NOMO-1 (cell line): ENCODE results near the gene CAST.

Experiments
- DNase-seq, 2 experiments: peaks; one replicate each; lab custom pipeline; 2025; ENCODE audit not compliant: unreplicated experiment in 2 of 2; lab: John Stamatoyannopoulos, UW

CAST gene

DNA sequence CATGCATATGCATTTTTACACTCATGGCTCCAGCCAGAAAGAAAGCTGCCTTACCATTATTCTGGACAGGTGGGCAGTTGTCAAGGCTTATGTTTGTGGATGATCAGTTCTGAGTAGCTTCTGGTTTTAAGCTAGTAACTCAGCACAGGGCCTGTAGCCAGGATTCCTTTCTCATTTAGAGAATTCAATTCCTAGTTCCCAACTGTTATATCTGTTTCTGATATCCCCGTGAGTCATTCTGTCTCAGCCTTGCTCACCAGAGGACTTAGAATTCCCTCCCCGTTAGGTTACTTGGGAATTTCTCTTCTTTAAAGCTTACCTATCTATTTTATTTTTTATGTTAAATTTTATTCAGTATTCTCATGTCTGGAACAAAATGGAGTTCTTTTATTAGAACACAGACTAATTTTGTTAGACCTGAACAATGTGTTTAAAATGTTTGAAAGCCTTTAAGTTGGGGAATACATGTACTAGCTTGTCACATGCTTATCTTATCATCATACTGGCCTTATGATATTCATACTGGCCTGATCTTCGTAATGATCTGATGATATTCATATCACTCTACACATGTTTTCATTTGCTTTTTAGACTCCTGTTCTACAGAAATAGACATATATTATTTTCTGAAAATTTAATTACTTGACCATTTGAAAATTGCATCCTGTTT, 47.1 kb downstream of the CAST start:
- no peak for DNase-seq

DNA sequence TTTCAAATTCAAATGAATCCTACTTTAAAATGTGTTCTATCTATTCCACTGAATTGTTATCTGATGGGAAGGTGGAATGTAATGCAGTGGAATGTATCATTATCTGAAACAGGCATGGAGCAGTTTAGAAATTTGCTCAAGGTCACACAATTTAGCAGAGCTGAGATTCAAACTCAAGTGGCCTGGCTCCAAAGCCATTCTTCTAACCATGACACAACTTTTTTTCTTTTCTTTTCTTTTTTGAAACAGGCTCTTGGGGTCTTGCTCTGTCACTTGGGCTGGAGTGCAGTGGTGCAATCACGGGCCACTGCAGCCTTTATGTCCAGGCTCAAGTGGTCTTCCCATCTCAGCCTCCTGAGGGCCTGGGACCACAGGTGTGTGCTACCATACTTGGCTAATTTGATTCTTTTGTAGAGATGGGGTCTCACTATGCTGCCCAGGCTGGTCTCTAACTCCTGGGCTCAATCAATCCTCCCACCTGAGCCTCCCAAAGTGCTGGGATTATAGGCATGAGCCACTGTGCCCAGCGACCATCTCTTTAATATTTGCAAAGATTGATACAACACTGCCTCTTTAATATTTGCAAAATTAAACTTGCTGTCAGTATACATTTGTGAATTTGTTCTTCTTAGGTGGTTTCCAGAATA, 50.0 kb downstream of the CAST start:
- no peak for DNase-seq

DNA sequence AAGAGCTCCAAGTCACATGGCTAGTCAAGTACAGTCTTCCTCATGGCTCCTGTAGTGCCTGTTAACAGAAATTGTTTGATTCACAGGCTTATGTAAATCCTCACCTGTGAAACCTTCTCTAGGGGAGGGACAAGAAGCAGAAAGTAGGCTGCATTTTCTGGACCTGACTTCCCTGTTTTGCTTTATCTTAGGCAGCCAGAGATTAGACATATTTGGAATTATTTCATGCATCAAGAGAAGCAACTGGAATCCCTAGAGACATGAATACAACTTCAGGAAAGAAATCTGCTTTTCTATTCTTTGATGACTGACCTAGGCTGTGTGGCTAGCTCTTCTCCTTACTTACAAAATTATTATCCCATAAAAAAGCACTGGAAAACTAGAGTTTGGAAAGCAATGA, 52.3 kb downstream of the CAST start:
- peak in 1 of 2 experiments; percentile 25 for DNase-seq

DNA sequence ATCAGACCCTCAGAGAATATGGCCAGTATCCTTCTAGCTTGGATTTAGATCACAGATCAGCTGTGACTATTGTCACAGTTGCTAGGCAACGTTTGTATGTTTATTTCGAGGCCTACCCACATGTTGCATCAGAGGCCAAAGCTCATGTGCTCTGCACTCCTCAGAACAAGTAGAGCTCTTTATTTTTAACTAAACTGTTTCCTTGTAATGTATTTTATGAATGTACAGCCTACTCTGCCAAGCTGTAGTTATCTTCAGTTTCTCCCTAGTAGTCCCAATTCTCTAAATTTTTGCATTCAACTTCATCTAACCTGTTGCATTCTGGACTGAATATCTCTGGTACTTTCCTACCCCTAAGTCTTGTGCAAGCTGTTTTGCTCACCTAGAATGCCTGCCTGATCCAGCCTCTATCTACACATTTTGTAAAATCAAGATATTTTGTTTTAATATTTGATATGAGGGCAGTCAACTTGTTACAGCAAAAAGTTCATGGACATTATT, 52.8 kb downstream of the CAST start:
- peak; percentile 65 to 86 for DNase-seq

DNA sequence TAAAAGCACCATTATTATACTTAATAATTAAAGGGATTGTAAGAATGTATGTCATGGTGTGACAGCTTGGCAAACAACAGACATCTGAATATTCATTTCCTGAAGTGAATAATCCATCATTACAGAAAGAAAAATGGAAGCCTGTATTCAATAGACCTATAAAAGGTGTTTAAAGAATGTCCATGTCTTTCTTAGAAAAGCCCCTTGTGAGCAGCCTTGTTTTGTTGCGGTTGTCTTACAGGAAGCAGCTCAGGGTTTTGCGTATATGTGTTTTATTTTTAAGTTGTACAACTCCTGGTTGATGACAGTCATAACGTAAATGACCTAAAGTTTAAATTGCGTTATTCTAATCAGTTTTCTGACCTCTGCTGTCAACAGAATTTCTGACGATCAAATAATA, 53.8 kb downstream of the CAST start:
- DNase-seq = no peak

DNA sequence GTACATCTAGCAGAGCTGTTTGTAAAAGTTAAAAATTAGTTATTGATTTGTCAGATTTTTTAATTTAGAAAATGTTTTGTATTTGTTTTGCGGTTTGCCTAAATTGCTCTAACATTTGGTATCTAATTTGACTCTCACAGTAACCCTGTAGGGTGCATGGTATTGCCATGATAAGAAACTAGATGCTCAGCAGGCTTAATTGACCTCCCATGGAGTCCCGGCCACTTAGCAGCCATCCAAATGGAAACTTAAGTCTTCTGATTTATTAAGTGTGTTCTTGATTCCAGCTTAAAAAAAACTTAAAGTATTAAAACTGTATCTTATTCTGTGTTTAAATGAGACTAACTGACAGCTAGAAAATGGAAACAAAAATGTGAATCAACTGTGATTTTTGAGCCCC, 54.5 kb downstream of the CAST start:
- no peak for DNase-seq

DNA sequence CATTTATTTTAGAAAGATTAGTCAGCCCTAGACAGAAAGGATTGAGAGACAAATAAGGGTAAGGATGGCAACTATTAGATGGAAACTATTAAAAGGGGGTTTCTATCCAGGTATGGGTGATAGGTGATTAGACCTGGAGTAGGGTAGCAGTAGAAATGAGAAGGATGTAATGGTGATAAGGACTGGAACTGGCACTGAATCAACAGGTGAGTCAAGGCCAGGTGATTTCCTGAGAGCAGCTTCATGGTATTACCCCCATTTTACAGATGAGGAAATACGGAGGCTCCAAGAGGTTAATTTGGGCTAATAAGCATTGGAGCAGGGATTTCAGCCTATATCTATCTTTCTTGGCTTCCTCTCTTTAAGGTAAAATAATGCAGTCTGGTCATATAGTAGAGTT, 55.7 kb downstream of the CAST start:
- no peak for DNase-seq

DNA sequence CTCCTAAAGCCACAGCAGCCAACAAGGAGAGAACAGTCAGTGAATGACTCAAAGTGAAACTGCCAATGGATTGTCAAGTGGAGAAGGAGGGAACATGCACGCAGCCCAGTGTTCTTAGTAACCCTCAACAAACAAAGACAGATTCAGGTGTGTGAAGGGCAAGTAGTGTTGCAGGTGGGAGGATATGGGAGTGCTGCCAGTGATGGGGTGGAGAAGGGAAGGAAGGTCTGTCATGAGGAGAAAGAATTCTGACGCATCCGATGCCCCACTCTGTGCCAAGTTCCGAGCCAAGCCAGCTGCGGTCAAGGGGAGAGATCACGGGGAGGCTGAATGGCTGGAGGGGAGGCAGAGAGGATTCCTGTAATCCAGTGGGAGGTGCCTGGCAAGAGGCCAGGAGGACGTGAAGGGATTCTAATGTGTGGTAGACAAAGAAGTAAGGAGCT, 56.5 kb downstream of the CAST start:
- no peak for DNase-seq

DNA sequence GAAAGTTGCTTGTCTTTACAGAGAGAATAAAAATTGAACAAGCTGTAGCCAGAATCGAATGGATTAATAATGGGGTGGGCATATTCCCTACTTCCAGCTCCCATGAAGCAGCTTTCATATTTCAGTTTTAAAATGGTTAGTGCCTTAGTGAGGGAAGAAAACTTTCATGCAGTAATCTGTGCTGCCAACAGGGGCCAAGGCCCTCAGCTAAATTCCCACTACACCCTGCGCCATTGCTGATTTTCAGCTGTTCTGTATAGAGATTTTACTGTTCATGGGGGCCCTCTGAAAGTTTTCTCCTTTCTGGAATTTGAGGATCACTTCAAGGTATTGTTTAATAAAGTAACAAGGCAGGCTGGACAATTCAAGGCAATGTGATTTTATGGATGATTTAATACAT, 58.2 kb downstream of the CAST start:
- no peak for DNase-seq

DNA sequence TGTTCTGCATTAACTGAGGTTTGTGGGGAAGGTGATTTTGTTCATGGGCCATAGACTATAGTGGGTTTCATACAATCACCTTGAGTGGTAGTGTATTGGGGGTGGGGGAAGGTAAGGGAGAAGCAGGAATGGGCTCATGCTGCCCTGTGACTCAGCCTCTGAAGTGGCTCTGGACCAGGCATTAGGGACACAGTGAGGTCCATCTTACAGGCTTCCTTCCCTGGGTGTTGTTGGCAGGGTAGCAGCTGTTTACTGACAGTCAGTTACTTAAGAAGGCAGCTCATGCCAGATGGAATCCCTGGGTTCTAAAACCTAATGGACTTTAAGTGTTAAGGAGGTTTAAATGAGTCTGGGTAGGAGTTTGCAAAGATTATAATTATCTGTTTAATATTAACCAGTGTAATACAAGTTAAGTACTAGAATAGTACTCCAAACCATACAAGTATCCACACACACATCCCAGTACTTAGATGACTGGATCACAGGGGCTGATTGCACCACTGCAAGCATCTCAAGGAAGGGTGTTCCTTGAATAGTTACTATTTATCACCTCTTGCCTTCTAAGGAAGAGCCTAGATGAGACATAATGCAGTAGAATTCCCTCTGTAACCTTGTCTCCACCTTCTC, 59.3 kb downstream of the CAST start:
- DNase-seq = no peak

DNA sequence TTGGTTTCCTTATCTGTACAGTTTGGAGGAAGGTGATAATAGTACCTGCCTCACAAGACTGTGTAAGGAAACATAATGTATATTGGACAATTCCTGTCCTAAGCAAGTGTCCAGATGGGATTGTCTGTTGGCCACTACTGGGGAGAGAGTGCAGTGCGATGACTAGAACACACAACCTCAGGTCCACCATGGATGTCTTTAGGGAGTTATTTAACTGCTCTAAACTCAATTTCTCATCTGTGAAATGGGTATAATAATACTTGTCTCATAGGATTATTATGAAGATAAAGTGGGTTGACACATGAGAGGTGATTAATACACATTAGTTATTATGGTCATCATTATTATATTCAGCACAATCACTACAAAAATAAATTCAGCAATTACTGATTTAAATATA, 63.1 kb downstream of the CAST start:
- no peak for DNase-seq

DNA sequence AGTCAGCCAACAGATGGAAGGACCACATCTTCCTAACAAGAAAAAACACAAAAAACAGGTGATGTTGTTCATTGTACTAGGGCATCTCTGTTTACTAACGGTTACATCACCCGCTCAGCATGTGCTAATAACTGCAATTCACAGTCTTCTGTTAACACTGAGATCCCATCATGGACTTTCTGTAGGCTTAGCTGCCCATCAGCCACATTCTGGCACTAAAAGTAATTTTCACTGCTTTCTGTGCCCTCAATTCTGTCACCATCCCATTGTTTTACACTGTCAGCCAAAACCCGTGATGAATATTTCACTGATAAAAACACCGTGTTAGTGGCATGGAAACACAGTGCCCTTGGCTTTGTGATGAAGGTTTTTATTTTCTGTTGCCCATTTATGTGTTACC, 64.6 kb downstream of the CAST start:
- no peak for DNase-seq

DNA sequence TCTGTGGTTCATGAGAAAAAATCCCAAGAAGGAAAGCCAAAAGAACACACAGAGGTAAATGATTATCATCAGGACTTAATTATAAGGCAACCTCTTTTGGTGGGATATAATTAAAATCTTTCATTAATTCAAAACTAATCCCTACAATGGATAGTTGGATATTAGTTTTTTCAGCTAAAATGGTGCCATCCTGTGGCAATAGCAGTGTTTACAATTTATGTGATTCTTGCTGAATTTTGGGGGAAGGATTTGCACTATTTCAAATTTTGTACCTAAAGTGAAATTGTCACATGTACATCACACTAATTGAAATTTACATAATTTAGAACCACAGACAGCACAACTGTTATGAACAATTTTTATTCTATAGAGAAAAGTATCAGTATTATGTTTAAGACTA, 67.0 kb downstream of the CAST start:
- DNase-seq = no peak

DNA sequence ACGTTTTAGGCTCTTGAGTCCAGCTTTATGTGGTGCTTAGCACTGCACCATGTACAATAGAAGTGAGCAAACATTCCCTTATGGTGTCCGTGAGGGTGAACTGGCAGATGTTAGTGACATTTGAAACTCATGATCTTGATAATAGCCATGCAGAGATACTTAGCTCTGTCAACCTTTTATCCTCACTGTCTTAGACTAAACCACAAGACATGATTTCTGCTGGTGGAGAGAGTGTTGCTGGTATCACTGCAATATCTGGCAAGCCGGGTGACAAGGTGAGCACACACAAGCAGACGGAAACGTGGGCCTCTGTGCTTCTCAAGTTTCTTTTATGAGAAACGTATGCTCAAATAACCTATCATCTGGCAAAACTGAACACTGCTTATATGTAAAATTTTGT, 68.4 kb downstream of the CAST start:
- no peak for DNase-seq

DNA sequence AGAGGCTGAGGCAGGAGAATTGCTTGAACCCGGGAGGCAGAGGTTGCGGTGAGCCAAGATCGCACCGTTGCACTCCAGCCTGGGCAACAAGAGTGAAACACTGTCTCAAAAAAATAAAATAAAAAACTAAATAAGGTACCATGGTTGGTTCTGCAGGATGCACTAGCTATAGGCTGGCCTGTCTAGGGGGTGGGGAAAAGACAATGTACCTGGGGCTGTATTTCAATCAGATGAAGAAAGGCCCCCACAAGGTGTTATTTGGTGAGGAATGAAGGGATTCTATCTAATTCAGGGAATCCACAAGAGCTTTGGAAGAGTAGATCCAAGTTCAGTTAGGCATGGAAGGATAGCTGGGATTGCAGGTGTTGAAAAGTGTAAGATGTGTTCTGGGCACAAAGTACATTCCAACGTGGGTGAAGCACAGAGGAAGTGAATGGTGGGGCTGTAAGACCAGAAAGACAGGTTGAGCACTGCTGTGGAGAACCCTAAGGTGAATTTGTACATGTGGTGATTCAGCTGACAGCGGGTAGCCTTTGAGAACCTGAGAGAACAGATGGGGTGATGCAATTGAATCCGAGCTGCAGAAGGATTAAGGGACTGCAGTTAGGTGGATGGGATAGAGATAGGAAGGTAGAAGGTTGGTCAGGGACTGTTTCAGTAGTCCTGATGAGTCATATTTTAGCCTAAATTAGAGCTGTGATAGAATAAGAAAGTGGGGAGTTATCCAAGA, 71.8 kb downstream of the CAST start:
- DNase-seq = no peak

DNA sequence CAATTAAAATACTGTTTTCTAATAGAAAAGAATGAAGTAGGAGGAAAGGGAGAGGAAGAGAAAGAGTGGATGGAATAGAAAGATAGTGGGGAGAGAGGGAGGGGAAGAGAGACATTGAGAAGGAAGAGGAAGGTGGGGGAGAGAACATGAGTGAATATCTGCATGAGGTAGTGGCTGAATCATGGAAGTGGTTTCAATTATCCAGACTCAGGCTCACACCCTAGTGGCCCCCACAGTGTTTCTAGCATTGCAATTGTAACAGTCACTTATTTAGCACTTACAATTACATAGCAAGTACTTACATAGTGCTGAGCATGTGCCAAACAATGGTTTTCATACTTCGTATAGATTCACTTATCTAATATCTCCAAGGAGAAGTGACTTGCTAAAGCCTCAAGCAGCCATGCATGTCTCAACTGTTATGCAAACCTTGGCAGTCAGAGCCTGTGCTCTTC, 72.7 kb downstream of the CAST start:
- no peak for DNase-seq

DNA sequence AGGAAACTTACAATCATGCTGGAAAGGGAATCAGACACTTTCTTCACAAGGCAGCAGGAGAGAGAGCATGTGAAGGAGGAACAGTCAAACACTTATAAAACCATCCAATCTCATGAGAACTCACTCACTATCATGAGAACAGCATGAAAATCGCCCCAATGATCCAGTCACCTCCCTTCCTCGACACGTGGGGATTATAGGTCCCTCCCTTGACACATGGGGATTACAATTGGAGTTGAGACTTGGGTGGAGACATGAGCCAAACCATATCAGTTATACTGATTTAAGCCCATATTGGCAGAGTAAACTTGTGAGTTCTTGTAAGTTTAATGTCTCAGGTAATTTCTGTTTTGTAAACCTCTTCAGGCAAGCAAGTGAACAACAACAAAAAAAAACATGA, 74.8 kb downstream of the CAST start:
- DNase-seq = no peak

DNA sequence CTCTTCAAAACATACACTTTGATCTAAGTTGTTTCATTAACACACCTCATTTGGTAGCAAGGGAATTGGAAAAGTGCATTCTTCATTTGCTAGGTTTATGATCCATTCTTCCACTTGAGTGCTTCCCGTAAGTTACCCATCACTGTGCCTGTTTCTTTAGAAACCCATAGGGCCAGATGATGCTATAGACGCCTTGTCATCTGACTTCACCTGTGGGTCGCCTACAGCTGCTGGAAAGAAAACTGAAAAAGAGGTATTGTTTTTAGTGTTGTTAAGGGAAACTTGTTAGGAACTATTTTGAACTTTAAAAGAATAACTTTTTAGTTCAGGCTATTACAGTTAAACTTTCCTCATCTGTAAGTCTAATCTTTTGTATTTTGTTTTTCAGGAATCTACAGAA, 78.9 kb downstream of the CAST start:
- DNase-seq = no peak

DNA sequence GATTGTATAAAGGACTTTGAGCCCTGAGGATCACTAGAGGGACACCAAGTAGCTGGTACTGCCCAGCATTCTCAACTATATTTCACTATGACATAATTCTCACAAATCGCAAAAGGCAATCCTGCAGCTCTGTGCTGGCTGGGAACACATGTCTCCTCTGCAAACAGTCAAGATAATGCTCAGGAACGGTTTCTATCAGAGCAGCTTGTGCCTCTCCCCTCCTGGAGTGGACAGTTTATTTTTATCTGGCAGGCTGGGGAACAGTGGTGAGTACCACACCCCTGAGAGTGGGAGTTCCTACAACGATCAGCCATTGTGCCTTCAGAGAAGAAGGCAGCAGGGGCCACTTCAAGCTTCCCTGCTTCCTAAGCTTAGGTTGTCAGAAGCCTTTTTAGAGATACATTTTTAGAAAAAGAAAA, 79.7 kb downstream of the CAST start:
- no peak for DNase-seq

DNA sequence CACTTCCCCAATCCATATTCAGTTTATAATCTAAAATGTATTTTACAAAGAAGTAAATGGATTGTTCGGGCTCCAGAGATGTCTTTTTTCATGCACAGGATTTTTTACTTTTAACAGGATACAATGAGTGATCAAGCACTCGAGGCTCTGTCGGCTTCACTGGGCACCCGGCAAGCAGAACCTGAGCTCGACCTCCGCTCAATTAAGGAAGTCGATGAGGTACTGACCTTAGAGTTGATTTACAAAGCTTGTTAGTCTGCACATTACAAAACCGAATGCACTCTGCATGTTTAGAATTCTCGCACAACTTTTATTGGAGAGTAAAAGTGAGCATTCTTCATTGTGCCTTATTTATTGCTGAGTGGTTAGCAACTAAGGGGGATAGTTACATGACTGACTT, 80.4 kb downstream of the CAST start:
- peak; percentile 65 to 70 for DNase-seq

DNA sequence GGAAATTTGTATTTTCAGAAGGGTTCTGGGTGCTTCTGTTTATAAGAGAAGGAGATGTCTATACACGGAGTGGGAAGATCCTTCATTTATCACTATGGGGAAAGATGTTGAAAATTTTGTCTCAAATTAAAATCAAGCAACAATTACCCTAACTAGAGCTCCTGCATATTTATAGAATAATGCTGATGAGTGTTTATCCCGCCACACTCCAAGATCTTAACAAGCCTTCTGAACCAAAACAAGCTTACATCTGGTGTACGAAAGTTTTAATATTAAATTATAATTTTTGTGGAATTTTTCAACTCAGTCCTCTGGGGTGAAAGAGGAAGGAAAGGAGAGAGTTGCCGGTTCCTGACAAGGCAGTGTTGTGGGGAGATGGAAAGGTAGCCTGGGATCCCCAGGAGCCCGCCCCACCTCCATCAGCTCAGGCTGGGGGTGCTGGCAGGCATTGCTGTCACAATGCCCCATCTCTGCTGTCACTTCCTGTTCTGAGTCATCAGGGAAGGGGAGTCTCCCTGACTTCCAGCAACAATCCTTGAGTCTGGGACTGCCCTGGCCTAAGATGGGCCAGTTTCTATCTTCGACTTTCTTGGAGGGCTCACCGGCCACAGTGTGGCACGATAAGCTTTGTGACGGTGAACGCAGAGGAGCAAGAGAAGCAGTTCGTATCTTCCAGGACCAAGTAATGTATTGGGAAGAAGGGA, 81.0 kb downstream of the CAST start:
- DNase-seq = no peak
